Lower leg skin (tissue), 3 donors: Measurements from ENCODE around the gene ABI1.

ENCODE experiments used
- POLR2A ChIP-seq, 2 donors: fragments of 450-650 bp; IDR thresholded peaks; one replicate each; pipeline ENCODE4 v1.6.1; 2016 to 2017; ENCODE audit warnings: antibody characterized with exemption in 2 of 2, mild to moderate bottlenecking in 1 of 2, moderate library complexity in 1 of 2
- TF ChIP-seq, protein P1 (sequence below), 3 donors: fragments of 450-650 bp; IDR thresholded peaks; one replicate each; pipeline ENCODE4 v1.5.1; 2016; ENCODE audit warnings: antibody characterized with exemption in 3 of 3, mild to moderate bottlenecking in 3 of 3, moderate library complexity in 2 of 3

DNA sequence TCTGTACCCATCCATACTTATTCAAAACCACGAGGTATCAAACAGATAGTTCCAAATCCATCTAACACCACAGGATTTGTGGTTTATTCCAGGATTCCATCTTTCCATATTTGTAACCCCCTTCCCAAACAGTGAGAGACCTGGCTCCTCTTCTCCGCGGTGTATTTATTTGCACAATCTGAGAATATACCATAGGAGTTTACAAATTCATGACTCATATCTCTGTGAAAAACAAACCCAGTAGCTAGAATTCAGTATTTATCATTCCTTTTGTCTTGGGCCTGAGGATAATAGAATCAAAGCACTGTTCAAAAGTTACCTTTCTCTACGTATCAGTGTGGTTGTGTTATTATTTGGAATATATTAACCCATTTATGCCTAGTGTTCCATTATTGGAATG is 131.4 kb downstream of the ABI1 start:
- TF ChIP-seq, protein P1, sequence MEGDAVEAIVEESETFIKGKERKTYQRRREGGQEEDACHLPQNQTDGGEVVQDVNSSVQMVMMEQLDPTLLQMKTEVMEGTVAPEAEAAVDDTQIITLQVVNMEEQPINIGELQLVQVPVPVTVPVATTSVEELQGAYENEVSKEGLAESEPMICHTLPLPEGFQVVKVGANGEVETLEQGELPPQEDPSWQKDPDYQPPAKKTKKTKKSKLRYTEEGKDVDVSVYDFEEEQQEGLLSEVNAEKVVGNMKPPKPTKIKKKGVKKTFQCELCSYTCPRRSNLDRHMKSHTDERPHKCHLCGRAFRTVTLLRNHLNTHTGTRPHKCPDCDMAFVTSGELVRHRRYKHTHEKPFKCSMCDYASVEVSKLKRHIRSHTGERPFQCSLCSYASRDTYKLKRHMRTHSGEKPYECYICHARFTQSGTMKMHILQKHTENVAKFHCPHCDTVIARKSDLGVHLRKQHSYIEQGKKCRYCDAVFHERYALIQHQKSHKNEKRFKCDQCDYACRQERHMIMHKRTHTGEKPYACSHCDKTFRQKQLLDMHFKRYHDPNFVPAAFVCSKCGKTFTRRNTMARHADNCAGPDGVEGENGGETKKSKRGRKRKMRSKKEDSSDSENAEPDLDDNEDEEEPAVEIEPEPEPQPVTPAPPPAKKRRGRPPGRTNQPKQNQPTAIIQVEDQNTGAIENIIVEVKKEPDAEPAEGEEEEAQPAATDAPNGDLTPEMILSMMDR (IDR thresholded peaks at IDR 0.05), result no peak
- no peak for TF ChIP-seq POLR2A (IDR thresholded peaks at IDR 0.05)
